WTC11 (cell line): ENCODE measurements around the gene OBSCN. TPM values are rescaled to one million over a fixed set of nuclear protein-coding genes. Genes with fewer than 3 reads are reported as not detected.

Experiments used
- ATAC-seq: fragments of 200-7000 bp; cut with Tn5 transposase; 2 replicates; pipeline ENCODE4 v1.10.0; 2021; ENCODE audit warnings: mild to moderate bottlenecking, moderate library complexity
- CTCF ChIA-PET: fragments of 300-600 bp; sonication (Branson Sonifier 250); formaldehyde crosslinking; loops from one replicate; lab custom pipeline; 2021; ENCODE audit warnings: antibody characterized with exemption; lab: Charles Lee
- POLR2A ChIA-PET: fragments of 350-600 bp; sonication (Branson Sonifier 250); formaldehyde crosslinking; loops from one replicate; lab custom pipeline; 2021; ENCODE audit warnings: antibody characterized with exemption; lab: Charles Lee
- DNase-seq: peaks from one replicate; pipeline ENCODE4 v3.0.0; 2021; ENCODE audit warnings: low spot score
- H3K27ac Mint-ChIP-seq: 2 replicates; pipeline ENCODE4 v1.8.0; 2021; ENCODE audit warnings: mixed read lengths
- H3K27me3 Mint-ChIP-seq: 2 replicates; pipeline ENCODE4 v1.8.0; 2021; ENCODE audit warnings: low read depth, mild to moderate bottlenecking, moderate library complexity, mixed read lengths
- H3K36me3 Mint-ChIP-seq: 2 replicates; pipeline ENCODE4 v1.8.0; 2021; ENCODE audit warnings: mixed read lengths
- H3K4me1 Mint-ChIP-seq: 2 replicates; pipeline ENCODE4 v1.8.0; 2022; ENCODE audit warnings: mixed read lengths
- H3K4me3 Mint-ChIP-seq: 2 replicates; pipeline ENCODE4 v1.8.0; 2021; ENCODE audit warnings: mild to moderate bottlenecking, moderate library complexity, mixed read lengths
- H3K9me3 Mint-ChIP-seq: 2 replicates; pipeline ENCODE4 v1.8.0; 2021; ENCODE audit warnings: mixed read lengths
- EMX1 ChIP-seq: fragments of 250-450 bp; sonication (Bioruptor Pico); IDR thresholded peaks from 2 replicates; pipeline ENCODE4 v1.8.0; 2021; ENCODE audit warnings: mild to moderate bottlenecking
- ESRRA ChIP-seq: sonication (generic); formaldehyde crosslinking; IDR thresholded peaks from 2 replicates; pipeline ENCODE4 v1.8.1; 2022; ENCODE audit warnings: mild to moderate bottlenecking, missing genetic modification reagents, borderline replicate concordance
- FOXJ3 ChIP-seq: sonication (generic); formaldehyde crosslinking; IDR thresholded peaks from 2 replicates; pipeline ENCODE4 v1.9.0; 2021; ENCODE audit warnings: missing genetic modification reagents, mild to moderate bottlenecking, borderline replicate concordance
- FOXP1 ChIP-seq: sonication (generic); formaldehyde crosslinking; IDR thresholded peaks from 2 replicates; pipeline ENCODE4 v1.8.0; 2022; ENCODE audit warnings: missing genetic modification reagents, mild to moderate bottlenecking, moderate library complexity, borderline replicate concordance
- IRF2 ChIP-seq: sonication (generic); formaldehyde crosslinking; IDR thresholded peaks from 2 replicates; pipeline ENCODE4 v1.8.0; 2022; ENCODE audit warnings: low read depth, missing genetic modification reagents, borderline replicate concordance
- NFE2L1 ChIP-seq: sonication (generic); formaldehyde crosslinking; IDR thresholded peaks from 2 replicates; pipeline ENCODE4 v1.8.1; 2023; ENCODE audit warnings: missing genetic modification reagents
- NFYB ChIP-seq: sonication (generic); formaldehyde crosslinking; conservative IDR thresholded peaks from 2 replicates; pipeline ENCODE4 v1.8.0; 2022; ENCODE audit warnings: low read depth, missing genetic modification reagents
- NR1H2 ChIP-seq: sonication (generic); formaldehyde crosslinking; IDR thresholded peaks from 2 replicates; pipeline ENCODE4 v1.9.0; 2021; ENCODE audit warnings: mild to moderate bottlenecking, moderate library complexity, missing genetic modification reagents
- OVOL2 ChIP-seq: fragments of 250-450 bp; sonication (Bioruptor Pico); IDR thresholded peaks from 2 replicates; pipeline ENCODE4 v1.9.0; 2021; ENCODE audit warnings: mild to moderate bottlenecking, borderline replicate concordance
- SMAD4 ChIP-seq: sonication (generic); formaldehyde crosslinking; IDR thresholded peaks from 2 replicates; pipeline ENCODE4 v1.8.0; 2022; ENCODE audit warnings: mild to moderate bottlenecking, missing genetic modification reagents
- SP1 ChIP-seq: sonication (generic); formaldehyde crosslinking; conservative IDR thresholded peaks from 2 replicates; pipeline ENCODE4 v1.8.1; 2022; ENCODE audit warnings: missing genetic modification reagents
- total RNA-seq: library from RNA; stranded (reverse); gene quantifications from 3 replicates; pipeline ENCODE4 v1.2.3, GENCODE V29; 2021
- TF ChIP-seq, protein P1 (sequence below): sonication (generic); formaldehyde crosslinking; IDR thresholded peaks from 2 replicates; pipeline ENCODE4 v1.8.0; 2022; ENCODE audit warnings: missing genetic modification reagents
- TF ChIP-seq, protein P2 (sequence below): sonication (generic); formaldehyde crosslinking; IDR thresholded peaks from 2 replicates; pipeline ENCODE4 v1.8.1; 2022; ENCODE audit warnings: mild to moderate bottlenecking, missing genetic modification reagents, moderate library complexity, borderline replicate concordance
- TF ChIP-seq, protein P3 (sequence below): sonication (generic); formaldehyde crosslinking; IDR thresholded peaks from 2 replicates; pipeline ENCODE4 v1.8.1; 2023; ENCODE audit warnings: mild to moderate bottlenecking, missing genetic modification reagents
- TF ChIP-seq, protein P4 (sequence below): fragments of 250-450 bp; sonication (Bioruptor Pico); IDR thresholded peaks from 2 replicates; pipeline ENCODE4 v2.1.2; 2022; ENCODE audit warnings: mild to moderate bottlenecking, moderate library complexity
- TF ChIP-seq, protein P5 (sequence below): fragments of 250-450 bp; sonication (Bioruptor Pico); IDR thresholded peaks from 2 replicates; pipeline ENCODE4 v1.9.0; 2021; ENCODE audit warnings: mild to moderate bottlenecking, borderline replicate concordance

OBSCN gene
- total RNA-seq, 1 experiment from 2014 or later, result 38.8 TPM

DNA sequence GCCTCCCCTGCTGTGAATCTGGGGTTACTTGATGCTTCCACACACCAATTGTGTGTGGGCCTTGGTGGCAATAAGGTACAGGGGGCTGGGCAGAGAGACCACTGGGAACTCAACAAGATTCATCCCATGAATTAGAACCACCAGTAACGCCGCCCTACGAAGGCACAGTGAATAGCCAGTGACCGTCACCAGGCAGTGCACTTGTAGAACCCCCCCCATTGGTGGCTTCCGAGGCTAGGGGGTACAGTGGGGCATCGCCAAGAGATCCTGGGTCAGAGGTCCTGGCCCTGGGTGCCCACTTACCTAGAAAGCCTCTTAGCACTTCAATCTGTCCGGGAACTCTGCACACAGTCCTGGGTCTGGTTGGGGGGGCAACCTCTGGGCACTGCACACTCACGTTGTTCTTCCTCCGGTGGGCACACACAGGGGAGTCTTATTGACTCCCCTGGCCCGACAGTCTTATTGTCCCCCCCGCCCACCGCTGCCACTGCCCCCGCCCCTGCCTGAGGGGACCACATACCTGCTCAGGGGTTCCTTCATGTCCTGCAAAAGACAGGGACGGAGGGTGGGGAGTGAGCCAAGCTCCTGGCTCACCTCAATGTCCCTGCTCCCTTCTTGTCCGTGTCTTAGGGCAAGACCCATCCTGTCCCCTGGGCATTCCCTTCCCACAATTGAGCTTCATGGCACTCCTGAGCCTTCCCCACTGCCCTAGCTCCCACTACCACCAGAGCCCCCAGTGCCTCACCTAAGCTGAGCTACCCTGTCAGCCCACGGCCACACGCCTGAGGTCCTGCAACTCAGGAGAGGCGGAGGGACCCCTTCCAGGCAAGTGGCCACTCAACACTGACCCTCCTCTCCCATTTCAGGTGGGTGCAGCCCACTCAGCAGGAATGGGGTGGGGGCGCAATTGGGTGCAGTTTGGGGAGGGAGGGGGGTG is 201.3 kb downstream of the OBSCN start (continued):
- TF ChIP-seq, protein P1, sequence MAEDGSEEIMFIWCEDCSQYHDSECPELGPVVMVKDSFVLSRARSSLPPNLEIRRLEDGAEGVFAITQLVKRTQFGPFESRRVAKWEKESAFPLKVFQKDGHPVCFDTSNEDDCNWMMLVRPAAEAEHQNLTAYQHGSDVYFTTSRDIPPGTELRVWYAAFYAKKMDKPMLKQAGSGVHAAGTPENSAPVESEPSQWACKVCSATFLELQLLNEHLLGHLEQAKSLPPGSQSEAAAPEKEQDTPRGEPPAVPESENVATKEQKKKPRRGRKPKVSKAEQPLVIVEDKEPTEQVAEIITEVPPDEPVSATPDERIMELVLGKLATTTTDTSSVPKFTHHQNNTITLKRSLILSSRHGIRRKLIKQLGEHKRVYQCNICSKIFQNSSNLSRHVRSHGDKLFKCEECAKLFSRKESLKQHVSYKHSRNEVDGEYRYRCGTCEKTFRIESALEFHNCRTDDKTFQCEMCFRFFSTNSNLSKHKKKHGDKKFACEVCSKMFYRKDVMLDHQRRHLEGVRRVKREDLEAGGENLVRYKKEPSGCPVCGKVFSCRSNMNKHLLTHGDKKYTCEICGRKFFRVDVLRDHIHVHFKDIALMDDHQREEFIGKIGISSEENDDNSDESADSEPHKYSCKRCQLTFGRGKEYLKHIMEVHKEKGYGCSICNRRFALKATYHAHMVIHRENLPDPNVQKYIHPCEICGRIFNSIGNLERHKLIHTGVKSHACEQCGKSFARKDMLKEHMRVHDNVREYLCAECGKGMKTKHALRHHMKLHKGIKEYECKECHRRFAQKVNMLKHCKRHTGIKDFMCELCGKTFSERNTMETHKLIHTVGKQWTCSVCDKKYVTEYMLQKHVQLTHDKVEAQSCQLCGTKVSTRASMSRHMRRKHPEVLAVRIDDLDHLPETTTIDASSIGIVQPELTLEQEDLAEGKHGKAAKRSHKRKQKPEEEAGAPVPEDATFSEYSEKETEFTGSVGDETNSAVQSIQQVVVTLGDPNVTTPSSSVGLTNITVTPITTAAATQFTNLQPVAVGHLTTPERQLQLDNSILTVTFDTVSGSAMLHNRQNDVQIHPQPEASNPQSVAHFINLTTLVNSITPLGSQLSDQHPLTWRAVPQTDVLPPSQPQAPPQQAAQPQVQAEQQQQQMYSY (CRISPR knock-in tag), result no peak
- TF ChIP-seq FOXP1 (no peak), SMAD4 (CRISPR knock-in tag) (no peak)
- TF ChIP-seq, protein P2, sequence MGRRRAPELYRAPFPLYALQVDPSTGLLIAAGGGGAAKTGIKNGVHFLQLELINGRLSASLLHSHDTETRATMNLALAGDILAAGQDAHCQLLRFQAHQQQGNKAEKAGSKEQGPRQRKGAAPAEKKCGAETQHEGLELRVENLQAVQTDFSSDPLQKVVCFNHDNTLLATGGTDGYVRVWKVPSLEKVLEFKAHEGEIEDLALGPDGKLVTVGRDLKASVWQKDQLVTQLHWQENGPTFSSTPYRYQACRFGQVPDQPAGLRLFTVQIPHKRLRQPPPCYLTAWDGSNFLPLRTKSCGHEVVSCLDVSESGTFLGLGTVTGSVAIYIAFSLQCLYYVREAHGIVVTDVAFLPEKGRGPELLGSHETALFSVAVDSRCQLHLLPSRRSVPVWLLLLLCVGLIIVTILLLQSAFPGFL, result no peak
- TF ChIP-seq, protein P3, sequence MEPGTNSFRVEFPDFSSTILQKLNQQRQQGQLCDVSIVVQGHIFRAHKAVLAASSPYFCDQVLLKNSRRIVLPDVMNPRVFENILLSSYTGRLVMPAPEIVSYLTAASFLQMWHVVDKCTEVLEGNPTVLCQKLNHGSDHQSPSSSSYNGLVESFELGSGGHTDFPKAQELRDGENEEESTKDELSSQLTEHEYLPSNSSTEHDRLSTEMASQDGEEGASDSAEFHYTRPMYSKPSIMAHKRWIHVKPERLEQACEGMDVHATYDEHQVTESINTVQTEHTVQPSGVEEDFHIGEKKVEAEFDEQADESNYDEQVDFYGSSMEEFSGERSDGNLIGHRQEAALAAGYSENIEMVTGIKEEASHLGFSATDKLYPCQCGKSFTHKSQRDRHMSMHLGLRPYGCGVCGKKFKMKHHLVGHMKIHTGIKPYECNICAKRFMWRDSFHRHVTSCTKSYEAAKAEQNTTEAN, result no peak
- TF ChIP-seq, all 79 proteins: peak for 0

DNA sequence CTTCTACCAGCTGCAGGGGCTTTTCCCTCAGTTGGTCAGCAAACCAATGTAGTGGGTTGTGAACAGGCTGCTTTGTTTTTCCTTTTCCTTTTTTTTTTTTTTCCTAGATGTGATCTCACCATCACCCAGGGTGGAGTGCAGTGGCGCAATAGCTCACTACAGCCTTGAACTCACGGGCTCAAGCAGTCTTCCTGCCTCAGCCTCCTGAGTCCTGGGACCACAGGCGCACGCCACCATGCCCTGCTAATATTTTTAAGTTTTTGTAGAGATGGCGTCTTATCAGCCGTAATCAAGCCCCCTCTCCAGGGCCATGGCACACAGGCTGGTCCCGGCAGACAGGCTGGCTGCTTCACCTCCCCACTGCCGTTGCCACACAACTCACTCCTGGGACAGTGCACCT is 202.2 kb downstream of the OBSCN start:
- peaks cover 18% of the 10 kb centered on the region for H3K27me3 Mint-ChIP-seq
- H3K4me3 Mint-ChIP-seq, result no peak overlapping the region
- H3K4me1 Mint-ChIP-seq, result peaks cover 10% of the 10 kb centered on the region
- no peaks in the 10 kb centered on the region for H3K9me3 Mint-ChIP-seq
- ChIA-PET POLR2A (interaction anchor here (0.9 to 2.1 kb wide), 2 partner anchors 15 to 47 kb away, joined by 3 to 9 read pairs; a partner anchor contains a TSS), CTCF (interaction anchor here (1.0 to 1.1 kb wide), 2 partner anchors 54 to 137 kb away, joined by 3 read pairs; no protein-coding TSS in a partner anchor)
- no peak overlapping the region for H3K27ac Mint-ChIP-seq
- TF ChIP-seq EMX1 (CRISPR knock-in tag) (no peak), NFYB (CRISPR knock-in tag) (no peak), NR1H2 (CRISPR knock-in tag) (no peak), OVOL2 (CRISPR knock-in tag) (no peak), IRF2 (CRISPR knock-in tag) (no peak), FOXJ3 (CRISPR knock-in tag) (no peak)
- H3K36me3 Mint-ChIP-seq, result no peaks in the 10 kb centered on the region
- DNase-seq (peak; percentile 1), ATAC-seq (no peak)

DNA sequence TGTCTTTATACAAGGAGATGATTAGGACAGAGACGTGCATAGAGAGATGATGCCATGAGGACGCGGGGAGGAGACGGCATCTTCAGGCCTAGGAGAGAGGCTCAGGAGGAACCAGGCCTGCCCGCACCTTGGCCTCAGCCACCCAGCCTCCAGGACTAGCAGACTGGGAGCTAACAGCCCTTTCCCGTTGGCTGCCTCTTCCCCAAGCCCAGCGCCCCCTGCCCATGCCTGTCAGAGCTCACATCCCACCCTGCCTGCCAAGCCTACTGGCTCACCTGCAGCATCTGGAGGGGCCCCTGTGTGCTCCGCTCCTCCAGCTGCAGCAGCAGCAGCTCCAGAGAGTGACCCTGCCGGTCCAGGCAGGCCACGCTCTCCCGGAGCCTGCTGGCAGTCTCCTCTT is 202.8 kb downstream of the OBSCN start:
- DNase-seq (no peak), ATAC-seq (no peak)
- TF ChIP-seq NFE2L1 (CRISPR knock-in tag) (no peak), SP1 (CRISPR knock-in tag) (no peak), ESRRA (CRISPR knock-in tag) (no peak), FOXP1 (no peak)
- TF ChIP-seq, protein P4, sequence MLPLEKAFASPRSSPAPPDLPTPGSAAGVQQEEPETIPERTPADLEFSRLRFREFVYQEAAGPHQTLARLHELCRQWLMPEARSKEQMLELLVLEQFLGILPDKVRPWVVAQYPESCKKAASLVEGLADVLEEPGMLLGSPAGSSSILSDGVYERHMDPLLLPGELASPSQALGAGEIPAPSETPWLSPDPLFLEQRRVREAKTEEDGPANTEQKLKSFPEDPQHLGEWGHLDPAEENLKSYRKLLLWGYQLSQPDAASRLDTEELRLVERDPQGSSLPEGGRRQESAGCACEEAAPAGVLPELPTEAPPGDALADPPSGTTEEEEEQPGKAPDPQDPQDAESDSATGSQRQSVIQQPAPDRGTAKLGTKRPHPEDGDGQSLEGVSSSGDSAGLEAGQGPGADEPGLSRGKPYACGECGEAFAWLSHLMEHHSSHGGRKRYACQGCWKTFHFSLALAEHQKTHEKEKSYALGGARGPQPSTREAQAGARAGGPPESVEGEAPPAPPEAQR (CRISPR knock-in tag), result no peak
- TF ChIP-seq, protein P5, sequence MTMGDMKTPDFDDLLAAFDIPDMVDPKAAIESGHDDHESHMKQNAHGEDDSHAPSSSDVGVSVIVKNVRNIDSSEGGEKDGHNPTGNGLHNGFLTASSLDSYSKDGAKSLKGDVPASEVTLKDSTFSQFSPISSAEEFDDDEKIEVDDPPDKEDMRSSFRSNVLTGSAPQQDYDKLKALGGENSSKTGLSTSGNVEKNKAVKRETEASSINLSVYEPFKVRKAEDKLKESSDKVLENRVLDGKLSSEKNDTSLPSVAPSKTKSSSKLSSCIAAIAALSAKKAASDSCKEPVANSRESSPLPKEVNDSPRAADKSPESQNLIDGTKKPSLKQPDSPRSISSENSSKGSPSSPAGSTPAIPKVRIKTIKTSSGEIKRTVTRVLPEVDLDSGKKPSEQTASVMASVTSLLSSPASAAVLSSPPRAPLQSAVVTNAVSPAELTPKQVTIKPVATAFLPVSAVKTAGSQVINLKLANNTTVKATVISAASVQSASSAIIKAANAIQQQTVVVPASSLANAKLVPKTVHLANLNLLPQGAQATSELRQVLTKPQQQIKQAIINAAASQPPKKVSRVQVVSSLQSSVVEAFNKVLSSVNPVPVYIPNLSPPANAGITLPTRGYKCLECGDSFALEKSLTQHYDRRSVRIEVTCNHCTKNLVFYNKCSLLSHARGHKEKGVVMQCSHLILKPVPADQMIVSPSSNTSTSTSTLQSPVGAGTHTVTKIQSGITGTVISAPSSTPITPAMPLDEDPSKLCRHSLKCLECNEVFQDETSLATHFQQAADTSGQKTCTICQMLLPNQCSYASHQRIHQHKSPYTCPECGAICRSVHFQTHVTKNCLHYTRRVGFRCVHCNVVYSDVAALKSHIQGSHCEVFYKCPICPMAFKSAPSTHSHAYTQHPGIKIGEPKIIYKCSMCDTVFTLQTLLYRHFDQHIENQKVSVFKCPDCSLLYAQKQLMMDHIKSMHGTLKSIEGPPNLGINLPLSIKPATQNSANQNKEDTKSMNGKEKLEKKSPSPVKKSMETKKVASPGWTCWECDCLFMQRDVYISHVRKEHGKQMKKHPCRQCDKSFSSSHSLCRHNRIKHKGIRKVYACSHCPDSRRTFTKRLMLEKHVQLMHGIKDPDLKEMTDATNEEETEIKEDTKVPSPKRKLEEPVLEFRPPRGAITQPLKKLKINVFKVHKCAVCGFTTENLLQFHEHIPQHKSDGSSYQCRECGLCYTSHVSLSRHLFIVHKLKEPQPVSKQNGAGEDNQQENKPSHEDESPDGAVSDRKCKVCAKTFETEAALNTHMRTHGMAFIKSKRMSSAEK (CRISPR knock-in tag), result no peak
- ChIA-PET POLR2A (interaction anchor here (0.9 to 2.1 kb wide), 2 partner anchors 14 to 46 kb away, joined by 3 to 9 read pairs; a partner anchor contains a TSS), CTCF (no interaction called here)
- Mint-ChIP-seq H3K9me3 (no peaks in the 10 kb centered on the region), H3K4me1 (peaks cover 13% of the 10 kb centered on the region), H3K4me3 (no peak overlapping the region), H3K36me3 (no peaks in the 10 kb centered on the region), H3K27ac (no peak overlapping the region), H3K27me3 (peaks cover 25% of the 10 kb centered on the region)
